ENCODE measurements around the gene LRMDA. TPM values are rescaled to one million over a fixed set of nuclear protein-coding genes. Genes with fewer than 3 reads are reported as not detected.

The LRMDA gene
- total RNA-seq, 1 experiment from 2014 or later: not detected

- Histone ChIP-seq H3K9me3 (ENCODE audit: low read depth, low read length, poor library complexity, severe bottlenecking) (no peaks in the 10 kb centered on the region), H3K4me1 (ENCODE audit: insufficient read depth, low read length, poor library complexity, severe bottlenecking) (no peaks in the 10 kb centered on the region), H3K4me3 (ENCODE audit: low read depth, low read length, poor library complexity, severe bottlenecking) (no peak overlapping the region), H3K27me3 (replicated peaks; ENCODE audit: insufficient read depth, low read depth, low read length, poor library complexity) (peaks cover 21% of the 10 kb centered on the region), H3K27ac (ENCODE audit: low read depth, low read length, poor library complexity, severe bottlenecking) (no peak overlapping the region), H3K36me3 (ENCODE audit: insufficient read depth, low read length, poor library complexity, severe bottlenecking) (no peaks in the 10 kb centered on the region)
- DNase-seq (ENCODE audit: low spot score): no peak
- ChIA-PET POLR2A (ENCODE audit: low non-redundant PET) (no interaction called here), CTCF (no interaction called here)
- no TSS peak for BruUV-seq (replicated peaks)
- intact Hi-C loops (cut with micrococcal nuclease; ENCODE audit: unreplicated experiment): no loop called here
- no peak for TF ChIP-seq CTCF (conservative IDR thresholded peaks at IDR 0.05; ENCODE audit: low read depth, low read length)
- no peak for TF ChIP-seq EZH2 (IDR thresholded peaks at IDR 0.05; ENCODE audit: borderline replicate concordance, low read depth, low read length, poor library complexity, severe bottlenecking)
Measured at GRCh38 chr10:75980419-75981002, 549.1 kb downstream of the LRMDA start.

- Histone ChIP-seq H3K9me3 (ENCODE audit: low read depth, low read length, poor library complexity, severe bottlenecking) (no peaks in the 10 kb centered on the region), H3K27me3 (replicated peaks; ENCODE audit: insufficient read depth, low read depth, low read length, poor library complexity) (peaks cover 21% of the 10 kb centered on the region), H3K27ac (ENCODE audit: low read depth, low read length, poor library complexity, severe bottlenecking) (no peak overlapping the region), H3K36me3 (ENCODE audit: insufficient read depth, low read length, poor library complexity, severe bottlenecking) (no peaks in the 10 kb centered on the region), H3K4me1 (ENCODE audit: insufficient read depth, low read length, poor library complexity, severe bottlenecking) (no peaks in the 10 kb centered on the region), H3K4me3 (ENCODE audit: low read depth, low read length, poor library complexity, severe bottlenecking) (no peak overlapping the region)
- POLR2A ChIA-PET (ENCODE audit: low non-redundant PET): no interaction called here
- CTCF ChIA-PET: no interaction called here
- intact Hi-C loops (cut with micrococcal nuclease; ENCODE audit: unreplicated experiment): no loop called here
- BruUV-seq (replicated peaks): no TSS peak
- no peak for DNase-seq (ENCODE audit: low spot score)
- TF ChIP-seq CTCF (conservative IDR thresholded peaks at IDR 0.05; ENCODE audit: low read depth, low read length) (no peak), EZH2 (IDR thresholded peaks at IDR 0.05; ENCODE audit: borderline replicate concordance, low read depth, low read length, poor library complexity, severe bottlenecking) (no peak)
Measured at GRCh38 chr10:75982611-75983369, 551.4 kb downstream of the LRMDA start.

- Histone ChIP-seq H3K36me3 (ENCODE audit: insufficient read depth, low read length, poor library complexity, severe bottlenecking) (no peaks in the 10 kb centered on the region), H3K4me1 (ENCODE audit: insufficient read depth, low read length, poor library complexity, severe bottlenecking) (no peaks in the 10 kb centered on the region), H3K9me3 (ENCODE audit: low read depth, low read length, poor library complexity, severe bottlenecking) (no peaks in the 10 kb centered on the region), H3K27me3 (replicated peaks; ENCODE audit: insufficient read depth, low read depth, low read length, poor library complexity) (peaks cover 17% of the 10 kb centered on the region), H3K27ac (ENCODE audit: low read depth, low read length, poor library complexity, severe bottlenecking) (no peak overlapping the region), H3K4me3 (ENCODE audit: low read depth, low read length, poor library complexity, severe bottlenecking) (no peak overlapping the region)
- POLR2A ChIA-PET (ENCODE audit: low non-redundant PET): no interaction called here
- intact Hi-C loops (cut with micrococcal nuclease; ENCODE audit: unreplicated experiment): no loop called here
- no peak for DNase-seq (ENCODE audit: low spot score)
- no TSS peak for BruUV-seq (replicated peaks)
- CTCF ChIA-PET: no interaction called here
- TF ChIP-seq EZH2 (IDR thresholded peaks at IDR 0.05; ENCODE audit: borderline replicate concordance, low read depth, low read length, poor library complexity, severe bottlenecking): no peak
- no peak for TF ChIP-seq CTCF (conservative IDR thresholded peaks at IDR 0.05; ENCODE audit: low read depth, low read length)
Measured at GRCh38 chr10:75984067-75984466, 552.6 kb downstream of the LRMDA start.
